GM12878 (cell line): Measurements from ENCODE around the gene STYXL1.

Experiments used
- CREM ChIP-seq: IDR thresholded peaks from 2 replicates; pipeline ENCODE4 v1.6.1; 2014; ENCODE audit warnings: antibody characterized with exemption, low read depth
- FOS ChIP-seq: IDR thresholded peaks from 3 replicates; pipeline ENCODE4 v1.6.1; 2011; ENCODE audit warnings: borderline replicate concordance; ENCODE audit not compliant: insufficient read length; ENCODE audit errors: extremely low read depth

DNA sequence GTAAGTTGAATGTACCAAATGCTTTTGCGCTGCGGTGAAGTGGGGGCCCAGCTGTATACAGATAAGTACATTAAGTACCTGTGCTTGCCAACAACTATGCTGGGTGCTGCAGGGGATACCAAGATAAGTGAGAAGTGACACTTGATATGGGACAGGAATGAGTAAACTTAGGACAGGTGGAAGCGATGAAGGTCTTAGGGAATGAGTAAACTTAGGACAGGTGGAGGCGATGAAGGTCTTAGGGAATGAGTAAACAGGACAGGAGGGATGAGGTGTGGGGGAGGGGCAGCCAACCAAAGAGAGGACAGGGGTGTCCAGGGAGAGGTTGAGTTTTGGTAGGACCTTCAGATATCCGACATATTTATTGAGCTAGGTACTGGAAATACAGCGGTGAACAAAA is 1.5 kb upstream of the STYXL1 start:
- TF ChIP-seq CREM (no peak), FOS (no peak)
